IPS-18a (cell line): ENCODE results near the gene ZNF501.

ENCODE experiments used
- H3K27ac ChIP-seq: one replicate; pipeline ENCODE4 v1.5.1; 2013; ENCODE audit warnings: low read length
- H3K27me3 ChIP-seq: one replicate; pipeline ENCODE4 v1.6.1; 2013; ENCODE audit warnings: mild to moderate bottlenecking, low read length; ENCODE audit not compliant: control insufficient read depth, insufficient read depth
- H3K36me3 ChIP-seq: one replicate; pipeline ENCODE4 v1.6.1; 2013; ENCODE audit warnings: low read depth, low read length; ENCODE audit not compliant: control insufficient read depth
- H3K4me1 ChIP-seq: one replicate; pipeline ENCODE4 v1.6.1; 2013; ENCODE audit warnings: low read depth, low read length; ENCODE audit not compliant: control insufficient read depth
- H3K4me3 ChIP-seq: one replicate; pipeline ENCODE4 v1.5.1; 2013; ENCODE audit warnings: low read length
- H3K9ac ChIP-seq: one replicate; pipeline ENCODE4 v1.6.1; 2013; ENCODE audit warnings: mild to moderate bottlenecking, low read length, moderate library complexity
- H3K9me3 ChIP-seq: one replicate; pipeline ENCODE4 v1.6.1; 2013; ENCODE audit warnings: low read depth, low read length; ENCODE audit not compliant: control insufficient read depth

Gene ZNF501

DNA sequence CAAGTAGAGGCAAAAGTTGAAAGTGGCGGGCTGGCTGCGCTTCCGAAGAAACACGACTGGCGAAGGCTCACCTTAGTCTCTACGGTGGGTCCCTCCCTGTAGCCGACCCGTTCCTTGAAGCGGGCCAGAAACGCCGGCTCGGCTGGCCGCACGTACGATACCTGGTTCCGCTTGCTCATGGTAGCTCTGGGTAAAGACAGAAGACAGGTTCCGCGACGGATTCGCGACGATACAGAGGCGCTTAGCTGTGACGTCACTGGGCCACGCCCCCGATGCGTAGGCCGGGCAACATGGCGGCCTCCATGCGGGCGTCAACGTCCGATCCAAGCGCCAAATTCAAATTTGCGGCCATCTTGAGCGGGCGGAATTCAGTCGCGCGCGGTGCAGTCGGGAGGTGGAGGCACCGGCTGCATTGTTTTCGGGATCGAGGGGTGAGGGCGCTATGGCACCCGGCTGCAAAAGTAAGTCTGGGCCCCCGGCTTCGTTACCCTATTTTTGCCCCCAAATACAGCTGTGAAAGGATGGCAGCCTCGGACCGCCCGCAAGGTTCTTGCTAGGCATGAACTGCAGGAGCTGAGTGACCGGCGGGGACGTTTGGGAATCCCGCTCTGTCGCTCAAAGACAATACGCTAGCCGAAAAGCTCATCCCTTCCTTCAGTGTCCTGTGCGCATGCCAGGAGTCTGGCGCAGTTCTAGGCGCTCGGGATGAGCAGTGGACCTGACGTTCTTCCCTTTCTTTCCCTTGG is 32.2 kb downstream of the ZNF501 start, which contains the start of the genes KIAA1143 and KIF15:
Gene KIAA1143 (minus strand): TSS at position 196 of the 746 bp plus-strand sequence. CDS start 17 bp downstream, at position 179.
Gene KIF15 (plus strand): TSS at position 371 of the 746 bp plus-strand sequence. CDS start 72 bp downstream, at position 443.
- Histone ChIP-seq H3K36me3 (peaks cover 21% of the 10 kb centered on the region), H3K9me3 (no peaks in the 10 kb centered on the region)

DNA sequence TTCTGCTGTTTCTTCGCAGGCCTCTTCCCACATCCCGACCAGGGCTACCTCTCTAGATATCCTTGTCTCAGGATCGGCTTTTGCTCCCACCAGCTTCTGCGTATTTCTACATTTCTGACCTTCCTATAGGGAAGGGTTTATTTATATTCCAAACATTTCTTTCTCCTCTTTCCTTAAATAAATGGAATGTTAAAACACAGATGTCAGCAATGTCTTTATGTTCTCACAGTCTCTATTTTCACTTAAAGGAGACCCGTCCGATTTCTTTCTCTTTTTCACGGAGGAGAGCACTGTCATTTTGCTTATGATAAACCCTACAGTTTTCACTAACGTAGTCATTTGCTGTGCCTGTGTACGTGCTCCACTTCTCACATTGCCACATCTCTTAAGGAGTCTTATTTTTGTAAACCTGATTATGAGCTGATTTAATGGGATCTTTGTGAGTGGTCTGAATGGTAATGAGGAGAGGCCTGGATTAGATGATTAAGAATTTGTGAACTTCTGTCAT is 32.8 kb downstream of the ZNF501 start:
- Histone ChIP-seq H3K27ac (peak overlapping the region; percentile 93), H3K9me3 (no peaks in the 10 kb centered on the region), H3K4me1 (no peaks in the 10 kb centered on the region), H3K9ac (peak overlapping the region; percentile 94), H3K4me3 (peak overlapping the region; percentile 98), H3K27me3 (no peaks in the 10 kb centered on the region), H3K36me3 (peaks cover 18% of the 10 kb centered on the region)

More for the DNA sequence above, 32.2 kb downstream of the ZNF501 start, which contains the start of the genes KIAA1143 and KIF15:
- no peaks in the 10 kb centered on the region for H3K4me1 ChIP-seq
- H3K4me3 ChIP-seq: peak within 1 kb of the TSS; percentile 98
- H3K27ac ChIP-seq: peak within 1 kb of the TSS; percentile 93
- H3K27me3 ChIP-seq: no peaks in the 10 kb centered on the region
- peak within 1 kb of the TSS; percentile 94 for H3K9ac ChIP-seq

DNA sequence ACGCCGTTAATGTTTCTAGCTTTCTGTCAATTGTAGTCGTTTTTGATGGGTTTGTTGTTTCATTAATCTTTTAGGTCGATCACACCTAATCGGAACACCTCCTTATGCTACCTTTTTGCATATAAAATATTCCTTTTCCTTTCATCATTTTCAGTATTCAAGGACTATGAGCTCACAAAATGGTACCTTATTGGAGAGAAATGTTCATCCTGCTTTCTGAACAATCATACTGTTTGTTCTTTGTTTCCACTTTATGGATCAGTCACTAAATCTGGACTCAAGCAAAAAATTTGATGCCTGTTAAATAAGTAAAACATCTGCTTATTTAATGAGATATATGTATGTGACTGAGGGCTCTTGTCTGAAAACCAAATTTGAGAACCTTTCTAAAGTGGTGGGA is 33.3 kb downstream of the ZNF501 start:
- Histone ChIP-seq H3K4me3 (peak overlapping the region; percentile 98), H3K36me3 (peaks cover 17% of the 10 kb centered on the region), H3K27me3 (no peaks in the 10 kb centered on the region), H3K9me3 (no peaks in the 10 kb centered on the region), H3K4me1 (no peaks in the 10 kb centered on the region), H3K9ac (peak overlapping the region; percentile 94), H3K27ac (no peak overlapping the region)

DNA sequence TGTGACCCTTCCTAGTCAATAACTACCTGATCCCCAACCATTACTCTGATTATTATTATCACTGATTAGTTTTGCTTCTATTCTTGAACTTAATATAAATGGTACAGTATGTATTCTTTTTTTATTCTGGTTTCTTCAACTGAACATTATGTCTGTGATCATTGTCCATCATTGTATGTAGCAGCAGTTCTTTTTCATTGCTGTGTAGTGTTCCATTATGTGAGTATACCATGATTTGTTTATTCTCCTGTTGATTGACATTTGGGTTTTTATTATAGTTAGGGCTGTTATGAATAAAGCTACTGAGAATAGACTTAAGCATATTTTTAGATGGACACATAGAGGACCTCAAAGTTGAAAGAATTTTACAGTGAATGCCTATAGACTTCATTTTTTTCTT is 34.8 kb downstream of the ZNF501 start:
- H3K36me3 ChIP-seq: peaks cover 2% of the 10 kb centered on the region
- no peaks in the 10 kb centered on the region for H3K9me3 ChIP-seq
- H3K4me3 ChIP-seq: no peak overlapping the region
- no peaks in the 10 kb centered on the region for H3K27me3 ChIP-seq
- no peak overlapping the region for H3K9ac ChIP-seq
- no peaks in the 10 kb centered on the region for H3K4me1 ChIP-seq
- no peak overlapping the region for H3K27ac ChIP-seq

DNA sequence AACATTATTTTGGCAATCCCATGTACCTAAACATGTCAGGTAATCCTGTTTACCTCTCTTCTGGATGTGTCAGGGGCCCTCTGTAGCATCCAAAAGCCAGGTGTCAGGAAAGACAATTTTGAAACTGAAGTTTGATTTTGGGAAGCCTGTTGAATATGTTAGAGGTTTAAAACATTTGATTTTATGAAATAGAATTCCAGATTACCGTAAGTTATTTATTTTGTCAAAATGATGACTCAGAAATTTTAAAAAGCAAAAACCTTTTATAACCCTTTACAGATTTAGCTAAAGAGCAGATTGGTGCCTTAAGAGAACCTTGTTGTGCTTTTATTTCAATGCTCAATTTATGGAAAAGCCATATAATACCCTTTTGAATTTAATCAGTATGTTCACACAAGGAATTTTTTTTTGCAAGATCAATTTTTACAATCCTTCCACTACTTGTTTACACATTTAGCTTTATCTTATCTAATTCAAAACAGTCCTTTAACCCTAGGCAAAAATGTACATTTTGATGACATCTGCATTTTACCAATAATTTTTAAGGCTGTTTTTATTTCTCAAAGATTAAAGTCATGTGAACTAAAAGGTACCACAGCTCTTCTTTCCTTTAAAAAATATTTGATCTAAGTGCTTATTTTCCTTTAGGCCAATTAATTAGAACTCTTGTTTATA is 42.1 kb downstream of the ZNF501 start:
- Histone ChIP-seq H3K27me3 (no peaks in the 10 kb centered on the region), H3K4me1 (no peaks in the 10 kb centered on the region), H3K9me3 (peaks cover 18% of the 10 kb centered on the region), H3K4me3 (no peak overlapping the region), H3K9ac (no peak overlapping the region), H3K27ac (no peak overlapping the region), H3K36me3 (peaks cover 17% of the 10 kb centered on the region)

DNA sequence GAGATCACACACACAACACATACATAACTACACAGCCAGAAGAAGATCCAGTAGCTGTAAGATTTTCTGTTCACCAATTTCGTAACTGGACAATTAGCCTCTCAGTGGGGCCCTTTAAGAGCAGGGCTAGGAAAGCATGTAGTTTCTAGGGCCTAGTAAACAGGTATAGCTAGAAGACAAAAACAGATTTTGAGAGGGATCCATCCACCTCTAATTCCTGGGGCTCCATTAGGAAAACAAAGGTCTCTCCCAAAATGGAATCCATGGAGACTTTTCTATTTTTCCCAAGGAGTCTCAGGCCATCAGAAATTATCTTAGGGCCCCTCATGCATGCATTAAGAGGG is 42.6 kb downstream of the ZNF501 start:
- H3K9ac ChIP-seq: no peak overlapping the region
- H3K36me3 ChIP-seq: peaks cover 22% of the 10 kb centered on the region
- H3K27ac ChIP-seq: no peak overlapping the region
- H3K4me3 ChIP-seq: no peak overlapping the region
- no peaks in the 10 kb centered on the region for H3K4me1 ChIP-seq
- no peaks in the 10 kb centered on the region for H3K27me3 ChIP-seq
- peaks cover 18% of the 10 kb centered on the region for H3K9me3 ChIP-seq

DNA sequence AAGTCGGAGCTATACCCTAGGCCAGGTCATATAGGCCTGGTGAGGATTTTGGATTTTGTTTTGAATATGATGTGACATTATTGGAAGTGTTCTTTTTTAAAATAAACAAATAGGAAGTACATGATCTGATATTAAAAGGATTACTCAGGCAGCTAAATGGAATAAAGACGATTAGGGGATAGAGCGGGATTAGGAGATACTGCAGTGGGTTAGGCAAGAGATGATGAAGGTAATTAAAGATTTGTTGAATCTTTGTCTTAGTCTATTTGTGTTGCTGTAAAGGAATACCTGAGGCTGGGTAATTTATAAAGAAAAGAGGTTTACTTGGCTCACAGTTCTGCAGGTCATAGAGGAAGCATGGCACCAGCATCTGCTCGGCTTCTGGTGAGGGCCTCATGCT is 53.5 kb downstream of the ZNF501 start:
- no peaks in the 10 kb centered on the region for H3K27me3 ChIP-seq
- no peak overlapping the region for H3K27ac ChIP-seq
- H3K4me3 ChIP-seq: no peak overlapping the region
- no peaks in the 10 kb centered on the region for H3K9me3 ChIP-seq
- H3K36me3 ChIP-seq: peaks cover 54% of the 10 kb centered on the region
- H3K4me1 ChIP-seq: no peaks in the 10 kb centered on the region
- H3K9ac ChIP-seq: no peak overlapping the region
